HG02852 (cell line): ENCODE data around the gene EMC7.
"Not testable (repeated sequence)": the region's sequence is repeated elsewhere in the genome, so short reads cannot be mapped to it uniquely, and the experiment has no call there.

Experiments used
- ATAC-seq: cut with Tn5 transposase; IDR thresholded peaks from one replicate; pipeline ENCODE4 v1.9.1; 2021; ENCODE audit warnings: mild to moderate bottlenecking, moderate library complexity; ENCODE audit not compliant: unreplicated experiment

Gene EMC7

GRCh38 chr15:34101366-34102174, at the start of gene EMC7, which contains the start of gene PGBD4:
TSS of gene EMC7 (minus strand) at chr15:34101862. CDS start at chr15:34101839, 23 bp downstream.
TSS of gene PGBD4 (plus strand) at chr15:34102083. CDS start at chr15:34102532, 449 bp downstream.
- ATAC-seq: peak; percentile 99

- no peak for ATAC-seq
These were observed 45.9 kb upstream of the EMC7 start for GRCh38 chr15:34147371-34148140.

- ATAC-seq: no peak
These were observed 31.8 kb upstream of the EMC7 start for GRCh38 chr15:34133511-34133910.

GRCh38 chr15:34132881-34133280, 31.2 kb upstream of the EMC7 start:
- no peak for ATAC-seq

GRCh38 chr15:34128898-34129297, 27.2 kb upstream of the EMC7 start:
- no peak for ATAC-seq

- no peak for ATAC-seq
These were observed 24.9 kb upstream of the EMC7 start for GRCh38 chr15:34126522-34126921.

GRCh38 chr15:34125945-34126344, 24.3 kb upstream of the EMC7 start:
- no peak for ATAC-seq

- ATAC-seq: no peak
These were observed 23.0 kb upstream of the EMC7 start for GRCh38 chr15:34124651-34125050.

- peak; percentile 52 for ATAC-seq
These were observed 21.1 kb upstream of the EMC7 start for GRCh38 chr15:34122771-34123183.

GRCh38 chr15:34121786-34122185, 20.1 kb upstream of the EMC7 start:
- not testable (repeated sequence) for ATAC-seq

- ATAC-seq: not testable (repeated sequence)
These were observed 18.8 kb upstream of the EMC7 start for GRCh38 chr15:34120420-34120819.

GRCh38 chr15:34119291-34119690, 17.6 kb upstream of the EMC7 start:
- no peak for ATAC-seq

- no peak for ATAC-seq
These were observed 15.0 kb upstream of the EMC7 start for GRCh38 chr15:34116620-34117019.

GRCh38 chr15:34114739-34115138, 13.1 kb upstream of the EMC7 start:
- ATAC-seq: no peak

- no peak for ATAC-seq
These were observed 12.6 kb upstream of the EMC7 start for GRCh38 chr15:34114215-34114614.

GRCh38 chr15:34111488-34111887, 9.8 kb upstream of the EMC7 start:
- ATAC-seq: no peak

GRCh38 chr15:34109797-34110663, 8.4 kb upstream of the EMC7 start:
- ATAC-seq: no peak

GRCh38 chr15:34107315-34107714, 5.7 kb upstream of the EMC7 start:
- no peak for ATAC-seq

- no peak for ATAC-seq
These were observed 4.8 kb upstream of the EMC7 start for GRCh38 chr15:34106423-34106822.

GRCh38 chr15:34102175-34102925, 688 bp upstream of the EMC7 start:
- ATAC-seq: no peak
